Adrenal gland (tissue), 12 donors: Measurements from ENCODE around the gene ERC2. TPM values are rescaled to one million over a fixed set of nuclear protein-coding genes. Genes with fewer than 3 reads are reported as not detected.

ENCODE experiments used
- DNase-seq, 7 donors: peaks; one replicate each; pipeline ENCODE4 v3.0.0-alpha.2; 2019 to 2020
- H3K27ac ChIP-seq, 5 donors: fragments of 200-600 bp; sonication (generic) in 4 of 5; 1 replicate in 3 of 5; 2 replicates in 2 of 5; pipeline versions ENCODE4 v1.5.1 to v1.8.0; 2016 to 2020; ENCODE audit warnings: mild to moderate bottlenecking in 1 of 5
- H3K27me3 ChIP-seq: fragments of 200-600 bp; 2 replicates; pipeline ENCODE4 v1.8.0; 2021
- H3K36me3 ChIP-seq, 2 donors: fragments of 200-600 bp; replicated peaks in 1 of 2; 1 replicate in 1 of 2; 2 replicates in 1 of 2; pipeline versions ENCODE4 v1.5.1 to v1.8.0; 2018 to 2022
- H3K4me1 ChIP-seq, 2 donors: fragments of 200-600 bp; replicated peaks in 1 of 2; 1 replicate in 1 of 2; 2 replicates in 1 of 2; pipeline versions ENCODE4 v1.5.1 to v1.8.0; 2018 to 2021
- H3K4me3 ChIP-seq, 4 donors: fragments of 200-600 bp; sonication (generic) in 3 of 4; one replicate each; pipeline ENCODE4 v1.5.1; 2016 to 2018
- H3K9me3 ChIP-seq, 3 donors: fragments of 200-600 bp; sonication (generic) in 1 of 3; replicated peaks in 1 of 3; 1 replicate in 2 of 3; 2 replicates in 1 of 3; pipeline versions ENCODE4 v1.5.1 to v1.8.0; 2016 to 2021
- POLR2A ChIP-seq, 2 donors: fragments of 450-650 bp; IDR thresholded peaks; one replicate each; pipeline ENCODE4 v1.6.1; 2017; ENCODE audit warnings: antibody characterized with exemption in 2 of 2, mild to moderate bottlenecking in 2 of 2, moderate library complexity in 1 of 2
- WGBS, 4 donors: extraction: QIAGEN DNeasy Blood & Tissue Kit in 2 of 4; methylation state at CpG; one replicate each; pipeline versions ENCODE4 v1.1.5 to v1.1.7; 2013 to 2017; 5-methylcytosine and 5-hydroxymethylcytosine counted together
- intact Hi-C, 2 donors: fragments of 100-400 bp; cut with DNase I; formaldehyde crosslinking; loops; one replicate each; pipeline versions ENCODE4 v1.14.1 to v1.15.0; 2022 to 2023
- polyA plus RNA-seq, 3 donors: library from polyadenylated mRNA; stranded (reverse); fragments of 200-250 nt in 2 of 3; fragments of 350-450 nt in 1 of 3; fragmentation: Illumina TruSeq in 1 of 3; extraction: RNeasy Lipid Tissue Mini Kit (QIAGEN cat#74804) in 1 of 3; gene quantifications; one replicate each; pipeline ENCODE4 v1.2.3, GENCODE V29; 2013 to 2014
- total RNA-seq, 9 donors: library from RNA; depleted of rRNA in 4 of 9; stranded (reverse); fragments of >200 nt in 4 of 9; fragments of 120-200 nt in 1 of 9; fragmentation: NEBNext Ultra II Directional in 1 of 9; extraction: Animal tissue kit (Norgen Biotek cat#: 25700) in 1 of 9; gene quantifications; one replicate each; pipeline versions ENCODE4 v1.1.0 to v1.2.4, GENCODE V29; 2013 to 2023
- TF ChIP-seq, protein P1 (sequence below), 6 experiments: fragments of 450-650 bp in 4 of 6; fragments of 200-600 bp in 2 of 6; sonication (generic) in 1 of 6; IDR thresholded peaks; 1 replicate in 5 of 6; 2 replicates in 1 of 6; pipeline versions ENCODE4 v1.5.1 to v1.8.0; 2016 to 2021; ENCODE audit warnings: antibody characterized with exemption in 6 of 6, mild to moderate bottlenecking in 2 of 6, moderate library complexity in 1 of 6
- donor health status: healthy with polysubstance abuse.
- donor health status: Bipolar disorder and iron deficiency.
- donor health status: DM: yes; HTN: yes; CAD: no.
- donor health status: DM: no; HTN: no; CAD: no.
- donor health status: DM: no; HTN: no; CAD: no.
- donor health status: DM: yes; HTN: yes; CAD: no.

The ERC2 gene
- total and polyA plus RNA-seq, 12 donors, result 0.47 to 5.8 (median 1.5) TPM

DNA sequence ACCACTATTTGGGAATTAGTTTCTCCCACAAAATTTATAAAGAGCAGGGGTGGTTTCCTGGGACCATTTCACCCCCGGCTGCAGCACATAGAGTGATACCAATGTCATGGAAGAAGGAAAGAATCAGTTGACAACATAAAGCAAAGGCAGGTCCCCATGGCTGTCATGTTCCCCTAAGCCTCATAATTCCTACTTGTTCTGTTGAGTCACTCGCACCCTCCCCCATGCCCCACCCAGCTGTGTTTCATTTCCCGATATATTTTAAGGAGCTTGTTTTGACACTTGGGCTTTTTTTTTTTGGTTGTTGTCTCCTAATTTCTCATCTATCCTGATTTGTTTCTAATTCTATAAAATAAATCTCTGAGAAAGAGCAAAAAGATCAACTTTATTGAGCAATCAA, 24.9 kb downstream of the ERC2 start:
- Histone ChIP-seq H3K27me3 (no peaks in the 10 kb centered on the region), H3K4me1 (no peaks in the 10 kb centered on the region), H3K4me3 (no peak overlapping the region), H3K36me3 (no peaks in the 10 kb centered on the region), H3K27ac (no peak overlapping the region), H3K9me3 (no peaks in the 10 kb centered on the region)
- TF ChIP-seq, protein P1, sequence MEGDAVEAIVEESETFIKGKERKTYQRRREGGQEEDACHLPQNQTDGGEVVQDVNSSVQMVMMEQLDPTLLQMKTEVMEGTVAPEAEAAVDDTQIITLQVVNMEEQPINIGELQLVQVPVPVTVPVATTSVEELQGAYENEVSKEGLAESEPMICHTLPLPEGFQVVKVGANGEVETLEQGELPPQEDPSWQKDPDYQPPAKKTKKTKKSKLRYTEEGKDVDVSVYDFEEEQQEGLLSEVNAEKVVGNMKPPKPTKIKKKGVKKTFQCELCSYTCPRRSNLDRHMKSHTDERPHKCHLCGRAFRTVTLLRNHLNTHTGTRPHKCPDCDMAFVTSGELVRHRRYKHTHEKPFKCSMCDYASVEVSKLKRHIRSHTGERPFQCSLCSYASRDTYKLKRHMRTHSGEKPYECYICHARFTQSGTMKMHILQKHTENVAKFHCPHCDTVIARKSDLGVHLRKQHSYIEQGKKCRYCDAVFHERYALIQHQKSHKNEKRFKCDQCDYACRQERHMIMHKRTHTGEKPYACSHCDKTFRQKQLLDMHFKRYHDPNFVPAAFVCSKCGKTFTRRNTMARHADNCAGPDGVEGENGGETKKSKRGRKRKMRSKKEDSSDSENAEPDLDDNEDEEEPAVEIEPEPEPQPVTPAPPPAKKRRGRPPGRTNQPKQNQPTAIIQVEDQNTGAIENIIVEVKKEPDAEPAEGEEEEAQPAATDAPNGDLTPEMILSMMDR (IDR thresholded peaks at IDR 0.05), result no peak
- TF ChIP-seq POLR2A (IDR thresholded peaks at IDR 0.05), result no peak
- intact Hi-C loops, result no loop called here
- 78 to 90% (median 83%) methylated on average over 3 of the region's 3 CpGs for WGBS, 4 donors
- DNase-seq, result no peak

DNA sequence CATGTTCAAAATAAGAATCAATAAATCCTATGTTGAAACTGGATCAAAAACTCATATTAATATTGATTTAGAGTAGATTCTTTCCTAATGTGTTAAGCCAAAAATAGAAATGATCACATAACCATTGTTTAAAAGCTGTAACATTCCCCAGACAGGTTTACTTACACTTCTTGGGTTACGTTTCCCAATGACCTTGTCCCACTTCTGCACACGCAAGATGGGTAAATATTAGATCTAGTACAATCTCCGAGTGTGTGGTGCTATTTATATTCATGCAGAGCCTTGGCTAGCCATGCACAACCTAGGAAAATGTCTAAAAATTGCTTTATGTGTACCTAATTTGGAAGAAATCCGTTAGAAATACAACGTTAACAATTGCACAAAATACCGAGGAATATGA, 39.6 kb downstream of the ERC2 start:
- 37 to 49% (median 46%) methylated on average over 6 of the region's 6 CpGs for WGBS, 4 donors

DNA sequence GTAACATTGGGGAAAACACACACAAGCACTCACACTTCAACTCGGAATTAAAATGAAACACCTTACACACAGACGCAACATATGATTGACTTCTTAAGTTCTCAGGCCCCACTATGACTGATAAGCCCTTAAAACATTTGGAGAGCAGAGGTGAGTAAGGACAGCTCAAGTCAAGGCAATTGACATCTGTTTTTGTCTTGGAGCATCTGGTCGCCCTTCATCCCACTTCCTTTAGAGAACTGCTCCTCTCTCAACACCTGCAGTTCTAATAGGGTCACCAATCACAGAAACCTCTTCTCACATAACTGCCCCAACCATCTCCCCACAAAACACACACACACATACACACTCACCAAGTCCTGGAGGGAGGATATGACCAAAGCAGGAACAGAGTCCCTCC, 43.4 kb downstream of the ERC2 start:
- H3K27me3 ChIP-seq, result no peaks in the 10 kb centered on the region
- intact Hi-C loops, result no loop called here
- no peak for DNase-seq
- H3K27ac ChIP-seq, result no peak overlapping the region
- no peaks in the 10 kb centered on the region for H3K36me3 ChIP-seq
- H3K4me1 ChIP-seq, result no peaks in the 10 kb centered on the region
- no peak overlapping the region for H3K4me3 ChIP-seq
- 87 to 100% (median 88%) methylated on average over 3 of the region's 3 CpGs for WGBS, 4 donors
- no peak for TF ChIP-seq POLR2A (IDR thresholded peaks at IDR 0.05)
- TF ChIP-seq, protein P1 (IDR thresholded peaks at IDR 0.05), result no peak
- no peaks in the 10 kb centered on the region for H3K9me3 ChIP-seq

More for the DNA sequence above, 39.6 kb downstream of the ERC2 start:
- intact Hi-C loops, result no loop called here
- Histone ChIP-seq H3K9me3 (no peaks in the 10 kb centered on the region), H3K36me3 (no peaks in the 10 kb centered on the region), H3K4me1 (no peaks in the 10 kb centered on the region), H3K27me3 (no peaks in the 10 kb centered on the region), H3K27ac (no peak overlapping the region), H3K4me3 (no peak overlapping the region)
- TF ChIP-seq, protein P1 (IDR thresholded peaks at IDR 0.05), result no peak
- no peak for TF ChIP-seq POLR2A (IDR thresholded peaks at IDR 0.05)
- no peak for DNase-seq

DNA sequence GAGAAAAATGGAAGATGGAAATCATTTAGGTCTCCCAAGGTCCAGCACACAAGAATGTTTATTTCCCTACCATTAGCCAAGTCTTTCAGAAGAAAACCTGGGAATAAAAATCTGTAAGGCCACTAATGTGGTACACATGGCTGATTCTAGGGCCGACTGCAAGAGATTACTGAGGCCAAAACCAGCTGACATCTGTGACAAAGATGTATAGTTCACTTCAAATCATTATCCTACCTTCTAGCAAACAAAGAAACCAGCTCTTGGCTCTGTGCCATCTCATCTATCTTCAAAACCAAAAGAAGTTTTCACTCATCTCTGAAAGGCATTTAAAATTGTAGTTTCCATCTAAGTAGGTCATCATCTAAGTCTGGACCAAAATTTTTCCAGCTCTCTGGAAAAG, 43.9 kb downstream of the ERC2 start:
- Histone ChIP-seq H3K9me3 (no peaks in the 10 kb centered on the region), H3K4me3 (no peak overlapping the region), H3K36me3 (no peaks in the 10 kb centered on the region), H3K27ac (no peak overlapping the region), H3K4me1 (no peaks in the 10 kb centered on the region), H3K27me3 (no peaks in the 10 kb centered on the region)
- intact Hi-C loops, result no loop called here
- TF ChIP-seq, protein P1 (IDR thresholded peaks at IDR 0.05), result no peak
- TF ChIP-seq POLR2A (IDR thresholded peaks at IDR 0.05), result no peak
- WGBS, 4 donors, result 50 to 68% (median 57%) methylated on average over 1 of the region's 1 CpG
- DNase-seq, result no peak
